ENCODE measurements around the gene CXXC5. TPM values are rescaled to one million over a fixed set of nuclear protein-coding genes. Genes with fewer than 3 reads are reported as not detected.
"Not testable (repeated sequence)": the region's sequence is repeated elsewhere in the genome, so short reads cannot be mapped to it uniquely, and the experiment has no call there.

The CXXC5 gene
- total RNA-seq: 79.1 and 88.2 TPM in 2 replicates
- long read RNA-seq, transcript CXXC5-211 (3 exons, 1,892 nt): major isoform, 23 of 36 reads
- long read RNA-seq, partial matches to known transcripts: 6 of 36 reads
- long read RNA-seq, other reads (novel, unspliced or antisense): 7 of 36 reads

DNA sequence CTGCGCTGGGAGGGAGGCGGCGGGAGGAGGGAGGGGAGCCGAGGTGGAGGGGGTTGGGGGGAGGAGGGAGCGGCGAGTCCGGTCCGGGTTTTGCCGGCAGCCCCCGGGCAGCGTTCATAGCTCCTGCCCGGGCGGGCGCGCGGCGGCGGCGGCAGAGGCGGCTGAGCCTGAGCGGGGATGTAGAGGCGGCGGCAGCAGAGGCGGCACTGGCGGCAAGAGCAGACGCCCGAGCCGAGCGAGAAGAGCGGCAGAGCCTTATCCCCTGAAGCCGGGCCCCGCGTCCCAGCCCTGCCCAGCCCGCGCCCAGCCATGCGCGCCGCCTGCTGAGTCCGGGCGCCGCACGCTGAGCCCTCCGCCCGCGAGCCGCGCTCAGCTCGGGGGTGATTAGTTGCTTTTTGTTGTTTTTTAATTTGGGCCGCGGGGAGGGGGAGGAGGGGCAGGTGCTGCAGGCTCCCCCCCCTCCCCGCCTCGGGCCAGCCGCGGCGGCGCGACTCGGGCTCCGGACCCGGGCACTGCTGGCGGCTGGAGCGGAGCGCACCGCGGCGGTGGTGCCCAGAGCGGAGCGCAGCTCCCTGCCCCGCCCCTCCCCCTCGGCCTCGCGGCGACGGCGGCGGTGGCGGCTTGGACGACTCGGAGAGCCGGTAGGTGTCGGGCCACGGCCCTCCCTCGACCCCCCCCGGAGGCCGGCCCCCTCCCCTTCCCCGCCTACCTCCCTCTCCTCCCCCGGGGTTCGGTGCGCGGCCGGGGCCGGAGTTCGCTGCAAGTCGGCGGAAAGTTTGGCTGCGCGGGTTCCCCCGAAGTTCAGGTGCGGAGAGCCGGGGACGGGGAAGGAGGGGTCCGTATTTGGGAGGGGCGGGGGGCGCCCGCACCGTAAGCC, at the start of gene CXXC5:
TSS of gene CXXC5 (plus strand) at position 145 of the 877 bp plus-strand sequence. CDS start 32,175 bp downstream, outside the sequence.
- Mint-ChIP-seq H3K27me3 (no peaks in the 10 kb centered on the region), H3K27ac (peak within 1 kb of the TSS; percentile 83), H3K9me3 (ENCODE audit: low read depth) (no peaks in the 10 kb centered on the region), H3K4me1 (ENCODE audit: low read depth) (peaks cover 58% of the 10 kb centered on the region), H3K36me3 (ENCODE audit: insufficient read depth) (no peaks in the 10 kb centered on the region), H3K4me3 (ENCODE audit: low read depth) (peak within 1 kb of the TSS; percentile 96)
- peak; percentile 78 for DNase-seq (ENCODE audit: low spot score, unreplicated experiment)
- no peak for TF ChIP-seq CTCF (IDR thresholded peaks at IDR 0.05; ENCODE audit: unreplicated experiment)

- H3K27ac Mint-ChIP-seq; H3K4me3 Mint-ChIP-seq (ENCODE audit: low read depth); H3K9me3 Mint-ChIP-seq (ENCODE audit: low read depth); H3K4me1 Mint-ChIP-seq (ENCODE audit: low read depth); H3K27me3 Mint-ChIP-seq; DNase-seq (ENCODE audit: low spot score, unreplicated experiment): not testable (repeated sequence)
- H3K36me3 Mint-ChIP-seq (ENCODE audit: insufficient read depth): peaks cover 18% of the 10 kb centered on the region
Observed at GRCh38 chr5:139598601-139598965, 49.6 kb upstream of the CXXC5 start.

- Mint-ChIP-seq H3K36me3 (ENCODE audit: insufficient read depth) (peaks cover 19% of the 10 kb centered on the region), H3K27ac (no peak overlapping the region), H3K9me3 (ENCODE audit: low read depth) (no peaks in the 10 kb centered on the region)
Observed at GRCh38 chr5:139600336-139600949, 47.7 kb upstream of the CXXC5 start.

DNA sequence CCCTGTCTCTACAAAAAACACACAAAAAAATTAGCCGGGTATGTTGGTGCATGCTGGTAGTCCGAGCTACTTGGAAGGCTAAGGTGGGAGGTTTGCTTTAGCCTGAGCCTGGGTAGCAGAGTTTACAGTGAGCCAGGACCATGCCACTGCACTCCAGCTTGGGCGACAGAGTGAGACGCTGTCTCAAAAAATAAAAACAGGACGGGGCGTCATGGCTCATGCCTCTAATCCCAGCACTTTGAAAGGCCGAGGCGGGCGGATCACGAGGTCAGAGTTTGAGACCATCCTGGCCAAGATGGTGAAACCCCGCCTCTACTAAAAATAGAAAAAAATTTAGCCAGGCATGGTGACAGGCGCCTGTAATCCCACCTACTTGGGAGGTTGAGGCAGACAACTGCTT, 46.7 kb upstream of the CXXC5 start:
- no peak overlapping the region for H3K4me3 Mint-ChIP-seq (ENCODE audit: low read depth)
- no peaks in the 10 kb centered on the region for H3K4me1 Mint-ChIP-seq (ENCODE audit: low read depth)
- no peak for TF ChIP-seq CTCF (IDR thresholded peaks at IDR 0.05; ENCODE audit: unreplicated experiment)
- peaks cover 23% of the 10 kb centered on the region for H3K36me3 Mint-ChIP-seq (ENCODE audit: insufficient read depth)
- DNase-seq (ENCODE audit: low spot score, unreplicated experiment): no peak
- H3K27me3 Mint-ChIP-seq: no peaks in the 10 kb centered on the region
- H3K9me3 Mint-ChIP-seq (ENCODE audit: low read depth): no peaks in the 10 kb centered on the region
- H3K27ac Mint-ChIP-seq: no peak overlapping the region

More at GRCh38 chr5:139600336-139600949, 47.7 kb upstream of the CXXC5 start:
- no peak overlapping the region for H3K4me3 Mint-ChIP-seq (ENCODE audit: low read depth)
- no peaks in the 10 kb centered on the region for H3K4me1 Mint-ChIP-seq (ENCODE audit: low read depth)
- TF ChIP-seq CTCF (IDR thresholded peaks at IDR 0.05; ENCODE audit: unreplicated experiment): no peak
- no peak for DNase-seq (ENCODE audit: low spot score, unreplicated experiment)
- H3K27me3 Mint-ChIP-seq: no peaks in the 10 kb centered on the region

GRCh38 chr5:139601948-139602347, 46.2 kb upstream of the CXXC5 start:
- peaks cover 23% of the 10 kb centered on the region for H3K36me3 Mint-ChIP-seq (ENCODE audit: insufficient read depth)
- H3K4me3 Mint-ChIP-seq (ENCODE audit: low read depth): not testable (repeated sequence)

DNA sequence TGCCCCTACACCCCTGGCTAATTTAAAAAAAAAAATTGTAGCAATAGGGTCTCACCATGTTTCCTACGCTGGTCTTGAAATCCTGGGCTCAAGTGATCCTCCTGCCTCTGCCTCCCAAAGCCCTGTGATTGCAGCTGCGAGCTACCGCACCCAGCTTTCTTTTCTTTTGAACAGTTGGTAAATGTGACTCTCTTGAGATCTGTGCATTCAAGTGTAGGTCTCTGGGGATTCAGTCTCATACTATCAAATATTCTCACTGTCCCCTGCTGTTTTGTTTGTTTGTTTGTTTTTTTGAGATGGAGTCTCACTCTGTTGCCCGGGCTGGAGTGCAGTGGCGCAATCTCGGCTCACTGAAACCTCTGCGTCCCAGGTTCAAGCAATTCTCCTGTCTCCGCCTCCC, 42.3 kb upstream of the CXXC5 start:
- no peak overlapping the region for H3K4me3 Mint-ChIP-seq (ENCODE audit: low read depth)
- H3K27me3 Mint-ChIP-seq: no peaks in the 10 kb centered on the region
- no peaks in the 10 kb centered on the region for H3K4me1 Mint-ChIP-seq (ENCODE audit: low read depth)
- H3K9me3 Mint-ChIP-seq (ENCODE audit: low read depth): no peaks in the 10 kb centered on the region
- no peak for DNase-seq (ENCODE audit: low spot score, unreplicated experiment)
- H3K27ac Mint-ChIP-seq: no peak overlapping the region
- H3K36me3 Mint-ChIP-seq (ENCODE audit: insufficient read depth): peaks cover 16% of the 10 kb centered on the region
- no peak for TF ChIP-seq CTCF (IDR thresholded peaks at IDR 0.05; ENCODE audit: unreplicated experiment)

More at GRCh38 chr5:139601948-139602347, 46.2 kb upstream of the CXXC5 start:
- DNase-seq (ENCODE audit: low spot score, unreplicated experiment); H3K27ac Mint-ChIP-seq; H3K9me3 Mint-ChIP-seq (ENCODE audit: low read depth); H3K27me3 Mint-ChIP-seq; H3K4me1 Mint-ChIP-seq (ENCODE audit: low read depth): not testable (repeated sequence)
